ENCODE results near the gene AKAP8L.

DNA sequence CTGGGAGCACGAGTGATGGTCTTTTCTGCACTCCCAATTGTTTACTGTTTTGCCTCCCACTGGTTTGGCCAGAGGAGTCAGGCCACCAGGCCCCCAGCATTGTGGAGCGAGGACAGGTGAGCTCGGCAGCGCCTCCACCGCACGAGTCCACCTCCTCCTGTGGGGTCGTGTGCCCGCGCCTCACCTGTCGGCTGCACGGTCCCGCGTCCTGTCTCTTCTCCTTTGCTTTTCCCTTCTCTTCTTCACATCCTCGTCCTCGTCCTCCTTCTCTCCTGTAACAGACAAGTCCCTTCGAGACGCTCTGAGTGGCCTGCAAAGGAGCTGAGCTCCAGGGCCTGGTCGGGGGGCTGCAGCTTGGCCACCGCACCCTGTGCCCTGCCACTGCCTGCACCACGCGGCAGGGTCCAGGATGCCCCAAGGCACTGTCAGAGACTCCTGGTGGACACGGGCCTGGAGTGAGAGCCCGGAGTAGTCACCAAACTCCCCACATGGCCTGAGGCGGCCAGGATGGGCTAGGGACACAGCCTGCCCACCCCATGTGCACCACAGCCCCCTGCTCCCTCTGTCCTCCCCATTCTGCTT is 50.6 kb downstream of the AKAP8L start:
- TF ChIP-seq, protein P1, sequence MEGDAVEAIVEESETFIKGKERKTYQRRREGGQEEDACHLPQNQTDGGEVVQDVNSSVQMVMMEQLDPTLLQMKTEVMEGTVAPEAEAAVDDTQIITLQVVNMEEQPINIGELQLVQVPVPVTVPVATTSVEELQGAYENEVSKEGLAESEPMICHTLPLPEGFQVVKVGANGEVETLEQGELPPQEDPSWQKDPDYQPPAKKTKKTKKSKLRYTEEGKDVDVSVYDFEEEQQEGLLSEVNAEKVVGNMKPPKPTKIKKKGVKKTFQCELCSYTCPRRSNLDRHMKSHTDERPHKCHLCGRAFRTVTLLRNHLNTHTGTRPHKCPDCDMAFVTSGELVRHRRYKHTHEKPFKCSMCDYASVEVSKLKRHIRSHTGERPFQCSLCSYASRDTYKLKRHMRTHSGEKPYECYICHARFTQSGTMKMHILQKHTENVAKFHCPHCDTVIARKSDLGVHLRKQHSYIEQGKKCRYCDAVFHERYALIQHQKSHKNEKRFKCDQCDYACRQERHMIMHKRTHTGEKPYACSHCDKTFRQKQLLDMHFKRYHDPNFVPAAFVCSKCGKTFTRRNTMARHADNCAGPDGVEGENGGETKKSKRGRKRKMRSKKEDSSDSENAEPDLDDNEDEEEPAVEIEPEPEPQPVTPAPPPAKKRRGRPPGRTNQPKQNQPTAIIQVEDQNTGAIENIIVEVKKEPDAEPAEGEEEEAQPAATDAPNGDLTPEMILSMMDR (conservative IDR thresholded peaks at IDR 0.05 in 1 of 2, IDR thresholded peaks at IDR 0.05 in 1 of 2; ENCODE audit: low read depth in 1 of 2, low read length in 2 of 2) = no peak
- TF ChIP-seq EZH2 (IDR thresholded peaks at IDR 0.05; ENCODE audit: low read length, missing control alignments) = no peak

All from fibroblast of lung (primary cell).